HS-5 (cell line): ENCODE results near the gene RASSF5.
"Not testable (repeated sequence)": the region's sequence is repeated elsewhere in the genome, so short reads cannot be mapped to it uniquely, and the experiment has no call there.

Experiments used
- DNase-seq: peaks from one replicate; pipeline ENCODE4 v3.0.0-alpha.2; 2012; ENCODE audit warnings: low read depth

Gene RASSF5

GRCh38 chr1:206572835-206573234 is 65.5 kb downstream of the RASSF5 start:
- DNase-seq: no peak

GRCh38 chr1:206573319-206573718 is 66.0 kb downstream of the RASSF5 start:
- DNase-seq: no peak

- DNase-seq: no peak
These were observed 66.4 kb downstream of the RASSF5 start for GRCh38 chr1:206573762-206574161.

- DNase-seq: no peak
These were observed 68.0 kb downstream of the RASSF5 start for GRCh38 chr1:206575165-206575893.

- no peak for DNase-seq
These were observed 68.8 kb downstream of the RASSF5 start for GRCh38 chr1:206575894-206576737.

GRCh38 chr1:206577626-206578025 is 70.3 kb downstream of the RASSF5 start:
- no peak for DNase-seq

GRCh38 chr1:206578068-206578977 is 71.0 kb downstream of the RASSF5 start:
- DNase-seq: no peak

- no peak for DNase-seq
These were observed 71.6 kb downstream of the RASSF5 start for GRCh38 chr1:206578978-206579374.

- DNase-seq: no peak
These were observed 72.6 kb downstream of the RASSF5 start for GRCh38 chr1:206579747-206580437.

GRCh38 chr1:206580438-206581113 is 73.2 kb downstream of the RASSF5 start:
- DNase-seq: no peak

GRCh38 chr1:206581114-206581497 is 73.8 kb downstream of the RASSF5 start:
- DNase-seq: not testable (repeated sequence)

GRCh38 chr1:206581571-206581981 is 74.2 kb downstream of the RASSF5 start:
- no peak for DNase-seq

GRCh38 chr1:206582537-206582936 is 75.2 kb downstream of the RASSF5 start:
- DNase-seq: no peak

GRCh38 chr1:206582971-206583706 is 75.8 kb downstream of the RASSF5 start:
- DNase-seq: no peak

GRCh38 chr1:206583707-206584648 is 76.6 kb downstream of the RASSF5 start:
- no peak for DNase-seq

GRCh38 chr1:206584683-206585082 is 77.4 kb downstream of the RASSF5 start:
- DNase-seq: no peak

GRCh38 chr1:206586501-206587445 is 79.4 kb downstream of the RASSF5 start:
- no peak for DNase-seq

GRCh38 chr1:206587904-206588303 is 80.6 kb downstream of the RASSF5 start:
- DNase-seq: no peak
